ENCODE data around the gene MAPK4. TPM values are rescaled to one million over a fixed set of nuclear protein-coding genes. Genes with fewer than 3 reads are reported as not detected.
"Not testable (repeated sequence)": the region's sequence is repeated elsewhere in the genome, so short reads cannot be mapped to it uniquely, and the experiment has no call there.

The MAPK4 gene
- total RNA-seq, 1 experiment from 2014 or later: not detected

DNA sequence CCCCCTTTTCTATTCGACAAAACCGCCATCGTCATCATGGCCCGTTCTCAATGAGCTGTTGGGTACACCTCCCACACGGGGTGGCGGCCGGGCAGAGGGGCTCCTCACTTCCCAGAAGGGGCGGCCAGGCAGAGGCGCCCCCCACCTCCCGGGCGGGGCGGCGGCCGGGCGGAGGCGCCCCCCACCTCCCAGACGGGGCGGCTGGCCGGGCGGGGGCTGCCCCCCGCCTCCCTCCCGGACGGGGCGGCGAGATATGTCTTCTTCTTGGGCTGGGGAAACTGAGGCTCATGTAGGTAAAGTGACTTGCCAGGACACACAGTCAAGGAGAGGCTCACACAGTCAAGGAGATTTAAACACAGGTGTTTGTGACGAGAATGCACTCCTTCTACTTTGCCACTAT is 49.3 kb downstream of the MAPK4 start:
- DNase-seq, H3K4me3 ChIP-seq, H3K36me3 ChIP-seq, H3K9me3 ChIP-seq, H3K27me3 ChIP-seq: not testable (repeated sequence)

GRCh38 chr18:50610349-50610748 is 50.5 kb downstream of the MAPK4 start:
- no peaks in the 10 kb centered on the region for H3K36me3 ChIP-seq
- DNase-seq: no peak
- 0 out of 2 replicates have a peak, but pooled peaks cover 6% of the 10 kb centered on the region for H3K27me3 ChIP-seq

DNA sequence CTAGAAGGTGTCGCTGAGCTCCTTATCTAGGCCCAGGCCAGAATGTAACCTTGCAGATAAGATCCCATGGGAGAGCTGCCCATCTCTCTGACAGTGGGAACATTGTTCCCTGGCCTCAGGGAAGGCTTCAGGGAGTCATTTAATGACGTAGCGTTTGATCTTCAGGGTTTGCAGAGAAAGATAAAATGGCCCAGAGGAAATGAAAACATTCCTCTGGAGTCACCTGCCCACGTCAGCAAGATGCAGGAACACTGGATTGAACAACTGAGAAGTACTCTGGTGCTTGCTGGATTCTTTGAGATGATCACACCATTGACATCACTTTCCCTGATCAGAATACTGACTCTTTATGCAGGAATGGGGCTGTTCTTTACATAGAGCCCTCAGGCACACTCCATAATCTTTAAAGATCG is 51.6 kb downstream of the MAPK4 start:
- Histone ChIP-seq H3K9me3 (no peaks in the 10 kb centered on the region; the same call in 1 of the 2 replicates), H3K4me3 (no peak overlapping the region), H3K36me3 (no peaks in the 10 kb centered on the region), H3K27me3 (0 out of 2 replicates have a peak, but pooled peaks cover 9% of the 10 kb centered on the region)
- no peak for DNase-seq

More at GRCh38 chr18:50610349-50610748, 50.5 kb downstream of the MAPK4 start:
- Histone ChIP-seq H3K4me3 (no peak overlapping the region), H3K9me3 (no peaks in the 10 kb centered on the region; the same call in 1 of the 2 replicates)

DNA sequence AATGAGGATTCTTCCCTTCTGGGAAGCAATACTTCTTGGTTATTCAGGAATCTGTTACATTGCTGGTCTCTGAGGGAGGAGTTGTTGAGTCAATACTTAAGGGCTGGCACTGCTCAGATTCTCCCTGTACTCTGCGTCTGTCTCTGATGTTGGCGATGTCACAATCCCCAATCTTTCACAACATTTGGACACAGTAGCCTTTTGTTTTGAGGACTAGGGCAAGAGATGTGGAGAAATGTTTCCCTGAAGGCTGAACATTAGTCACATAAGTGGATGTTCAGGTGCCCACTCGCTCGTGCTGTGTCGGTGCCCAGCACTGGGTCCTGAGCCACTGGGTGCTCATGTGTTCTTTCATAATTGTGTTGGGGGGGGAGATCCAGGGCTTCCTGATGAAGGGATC is 55.0 kb downstream of the MAPK4 start:
- no peaks in the 10 kb centered on the region for H3K36me3 ChIP-seq
- H3K9me3 ChIP-seq: no peaks in the 10 kb centered on the region; the same call in 1 of the 2 replicates
- H3K4me3 ChIP-seq: no peak overlapping the region
- peaks cover 12% of the 10 kb centered on the region; the same call in 1 of the 2 replicates for H3K27me3 ChIP-seq
- no peak for DNase-seq

DNA sequence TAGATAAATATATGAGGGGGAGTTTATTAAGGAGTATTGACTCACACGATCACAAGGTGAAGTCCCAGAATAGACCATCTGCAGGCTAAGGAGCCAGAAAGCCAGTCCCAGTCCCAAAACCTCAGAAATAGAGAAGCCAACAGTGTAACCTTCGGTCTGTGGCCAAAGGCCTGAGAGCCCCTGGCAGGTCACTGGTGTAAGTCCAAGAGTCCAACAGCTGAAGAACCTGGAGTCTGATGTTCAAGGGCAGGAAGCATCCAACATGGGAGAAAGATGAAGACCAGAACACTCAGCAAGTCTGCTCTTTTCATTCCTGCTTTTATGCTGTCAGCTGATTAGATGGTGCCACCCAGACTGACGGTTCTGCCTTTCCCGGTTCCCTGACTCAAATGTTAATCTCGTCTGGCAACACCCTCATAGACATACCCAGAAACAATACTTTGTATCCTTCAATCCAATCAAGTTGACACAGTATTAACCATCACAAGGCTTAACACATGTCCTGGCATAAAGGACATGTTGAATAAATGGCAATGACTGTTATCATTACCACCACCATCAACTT is 56.7 kb downstream of the MAPK4 start:
- Histone ChIP-seq H3K4me3 (no peak overlapping the region), H3K36me3 (no peaks in the 10 kb centered on the region), H3K9me3 (no peaks in the 10 kb centered on the region; the same call in 1 of the 2 replicates), H3K27me3 (peaks cover 12% of the 10 kb centered on the region; the same call in 1 of the 2 replicates)
- DNase-seq: no peak

GRCh38 chr18:50619861-50620275 is 60.0 kb downstream of the MAPK4 start:
- no peak overlapping the region for H3K4me3 ChIP-seq
- H3K9me3 ChIP-seq: no peaks in the 10 kb centered on the region
- peaks cover 9% of the 10 kb centered on the region; the same call in 1 of the 2 replicates for H3K27me3 ChIP-seq
- no peaks in the 10 kb centered on the region for H3K36me3 ChIP-seq
- peak; percentile 46 for DNase-seq

- Histone ChIP-seq H3K36me3 (no peaks in the 10 kb centered on the region), H3K27me3 (peaks cover 6% of the 10 kb centered on the region; the same call in 1 of the 2 replicates), H3K9me3 (no peaks in the 10 kb centered on the region), H3K4me3 (no peak overlapping the region)
- no peak for DNase-seq
Measured at GRCh38 chr18:50620319-50620718, 60.4 kb downstream of the MAPK4 start.

DNA sequence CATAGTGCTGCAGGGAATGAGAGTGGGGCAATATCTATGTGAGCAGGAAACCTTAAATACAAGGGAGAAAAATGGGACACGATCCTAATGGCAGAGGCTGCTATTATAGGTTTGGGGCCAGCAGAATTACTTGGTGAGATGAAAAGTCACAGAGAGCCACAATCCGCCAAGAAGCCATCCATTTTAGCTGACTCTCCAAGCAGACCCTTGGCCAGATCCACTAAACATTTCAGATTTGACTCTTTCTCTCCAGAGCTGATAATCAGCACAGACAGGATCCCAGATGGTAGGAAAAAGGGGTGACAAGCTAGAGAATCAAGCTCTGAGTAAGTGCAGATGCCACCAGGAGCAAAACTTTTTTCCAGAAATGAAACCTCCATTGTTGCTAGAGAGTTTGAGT is 61.5 kb downstream of the MAPK4 start:
- H3K27me3 ChIP-seq: peaks cover 3% of the 10 kb centered on the region; the same call in 1 of the 2 replicates
- no peak for DNase-seq
- no peak overlapping the region for H3K4me3 ChIP-seq
- H3K36me3 ChIP-seq: no peaks in the 10 kb centered on the region
- no peaks in the 10 kb centered on the region for H3K9me3 ChIP-seq

- Histone ChIP-seq H3K9me3 (no peaks in the 10 kb centered on the region), H3K4me3 (no peak overlapping the region), H3K36me3 (no peaks in the 10 kb centered on the region), H3K27me3 (peaks cover 2% of the 10 kb centered on the region; the same call in 1 of the 2 replicates)
- no peak for DNase-seq
Measured at GRCh38 chr18:50622320-50622719, 62.4 kb downstream of the MAPK4 start.

GRCh38 chr18:50622865-50623393 is 63.0 kb downstream of the MAPK4 start:
- H3K9me3 ChIP-seq: no peaks in the 10 kb centered on the region
- DNase-seq: no peak
- no peak overlapping the region for H3K4me3 ChIP-seq
- H3K36me3 ChIP-seq: no peaks in the 10 kb centered on the region
- H3K27me3 ChIP-seq: no peaks in the 10 kb centered on the region

DNA sequence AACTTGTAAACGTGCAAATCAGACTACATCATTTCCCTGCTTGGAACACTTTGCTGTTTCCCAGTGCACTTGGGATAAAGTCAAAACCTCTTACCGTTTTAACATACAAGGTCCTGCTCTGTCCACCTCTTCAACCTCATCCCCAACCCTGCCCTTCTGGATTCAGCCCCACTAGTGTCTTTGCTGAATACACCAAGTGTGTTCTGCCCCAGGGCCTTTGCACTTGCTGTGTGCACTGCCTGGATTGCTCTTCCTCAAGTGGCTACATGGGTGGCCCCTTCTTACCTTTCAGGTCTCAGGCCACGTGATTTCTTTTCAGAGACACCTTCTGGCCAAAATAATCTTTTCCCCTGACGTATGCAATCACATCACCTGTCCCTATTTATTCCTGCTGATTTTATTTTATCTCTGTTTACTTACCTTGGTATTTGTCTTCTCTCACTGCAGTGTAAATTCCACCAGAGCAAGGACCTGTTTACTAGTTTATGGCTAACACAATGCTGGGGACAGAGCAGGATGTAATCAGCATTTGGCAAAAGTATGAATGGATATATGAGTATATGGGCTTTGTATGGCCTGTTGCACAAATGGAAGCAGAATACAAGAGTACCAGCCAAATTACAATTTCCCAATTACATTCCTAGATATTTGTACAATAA is 63.9 kb downstream of the MAPK4 start:
- no peaks in the 10 kb centered on the region for H3K9me3 ChIP-seq
- DNase-seq: no peak

DNA sequence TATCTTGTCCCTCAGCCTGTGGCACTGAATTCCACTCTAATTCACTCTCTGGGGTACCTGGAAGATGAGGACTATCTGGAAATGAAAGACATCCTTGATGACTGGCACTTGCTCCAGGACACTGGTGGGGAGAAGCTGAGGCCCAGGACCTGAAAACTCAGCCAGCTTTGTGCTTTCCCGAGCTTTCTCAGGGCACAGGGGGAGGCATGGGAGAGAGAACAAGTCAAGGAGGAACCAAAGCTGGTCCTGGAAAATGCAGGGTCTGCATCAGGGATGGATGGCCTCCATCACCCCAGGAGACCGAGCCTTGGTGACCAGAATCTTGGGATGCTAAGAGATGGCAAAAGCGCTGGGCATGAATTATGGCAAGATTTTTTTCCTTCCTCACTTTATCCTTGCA is 65.1 kb downstream of the MAPK4 start:
- H3K4me3 ChIP-seq: no peak overlapping the region
- DNase-seq: no peak
- H3K36me3 ChIP-seq: no peaks in the 10 kb centered on the region
- H3K27me3 ChIP-seq: no peaks in the 10 kb centered on the region
- H3K9me3 ChIP-seq: no peaks in the 10 kb centered on the region

More for the DNA sequence above, 63.9 kb downstream of the MAPK4 start:
- no peak overlapping the region for H3K4me3 ChIP-seq
- H3K27me3 ChIP-seq: no peaks in the 10 kb centered on the region
- H3K36me3 ChIP-seq: no peaks in the 10 kb centered on the region

GRCh38 chr18:50626317-50626716 is 66.4 kb downstream of the MAPK4 start:
- DNase-seq: no peak
- Histone ChIP-seq H3K36me3 (no peaks in the 10 kb centered on the region), H3K27me3 (no peaks in the 10 kb centered on the region), H3K4me3 (no peak overlapping the region), H3K9me3 (no peaks in the 10 kb centered on the region)

DNA sequence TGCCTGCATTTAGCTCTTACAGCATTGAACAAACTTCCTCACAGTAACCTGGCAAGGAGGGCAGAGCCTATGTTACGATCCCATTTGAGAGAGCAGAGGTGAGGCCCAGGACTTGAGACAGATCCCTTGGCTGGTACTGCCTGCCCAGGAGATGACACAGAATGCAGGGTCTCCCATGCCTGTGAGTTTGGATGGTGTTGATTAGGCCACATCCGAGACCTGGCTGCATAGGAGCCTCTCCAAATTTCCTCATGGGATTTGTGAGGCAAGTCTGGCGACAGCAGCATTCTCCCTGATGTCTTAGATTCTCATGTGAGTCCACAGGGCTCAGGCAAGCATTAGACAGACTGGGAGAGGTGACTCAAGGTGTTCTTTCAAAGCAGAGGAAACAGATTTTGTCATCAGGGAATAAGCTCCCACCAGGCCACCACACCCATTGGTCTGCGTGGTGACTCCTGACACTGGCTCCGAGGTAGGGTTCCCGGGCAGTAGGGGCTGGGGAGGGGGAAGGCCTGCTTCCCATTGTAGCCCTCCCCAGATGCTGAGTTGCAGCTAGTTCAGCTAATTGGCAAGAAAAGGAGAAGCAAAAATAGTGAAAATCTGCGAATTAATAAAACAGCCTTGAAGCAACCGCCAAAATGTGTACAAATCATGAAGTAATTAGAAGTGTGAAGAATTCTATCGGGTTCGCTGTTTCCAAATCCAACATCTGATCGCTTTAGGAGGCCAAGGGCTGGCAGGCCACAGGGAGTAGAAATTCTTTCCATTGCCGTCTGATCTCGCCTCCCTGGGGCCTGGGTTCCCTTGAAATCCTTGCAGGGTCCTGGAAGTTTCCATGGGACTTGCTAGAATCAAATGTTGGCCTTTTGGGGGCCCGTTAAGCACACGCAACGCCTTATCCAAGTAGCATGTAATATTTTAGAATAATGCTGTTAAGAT is 68.0 kb downstream of the MAPK4 start:
- no peaks in the 10 kb centered on the region for H3K9me3 ChIP-seq
- DNase-seq: no peak
- H3K27me3 ChIP-seq: no peaks in the 10 kb centered on the region
- no peak overlapping the region for H3K4me3 ChIP-seq
- H3K36me3 ChIP-seq: no peaks in the 10 kb centered on the region

- no peak for DNase-seq
- H3K27me3 ChIP-seq: no peaks in the 10 kb centered on the region
- H3K9me3 ChIP-seq: no peaks in the 10 kb centered on the region
- H3K36me3 ChIP-seq: no peaks in the 10 kb centered on the region
- no peak overlapping the region for H3K4me3 ChIP-seq
Measured at GRCh38 chr18:50628533-50628905, 68.6 kb downstream of the MAPK4 start.

DNA sequence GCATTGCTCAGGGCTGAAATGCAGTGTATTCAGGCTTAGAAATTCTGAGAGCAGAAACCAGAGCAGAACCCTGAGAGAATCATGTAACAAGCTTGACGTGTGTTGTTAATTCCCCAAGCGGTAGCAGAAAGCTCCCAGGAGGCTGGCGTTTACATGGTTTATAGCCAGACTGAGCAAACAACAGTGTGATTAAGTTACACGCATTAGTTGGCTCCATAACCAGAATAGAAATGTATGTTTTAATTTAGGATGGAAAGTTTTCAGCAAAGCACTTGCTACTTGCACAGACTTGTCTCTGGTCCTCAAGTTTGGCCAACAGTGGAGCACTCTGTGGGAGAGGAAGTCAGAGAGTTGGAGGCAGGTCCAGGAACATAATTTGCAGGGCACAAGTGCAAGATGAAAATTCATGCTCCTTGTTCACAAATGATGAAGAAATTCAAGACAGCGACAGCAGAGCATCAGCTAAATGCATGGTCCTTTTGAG is 69.3 kb downstream of the MAPK4 start:
- no peaks in the 10 kb centered on the region for H3K9me3 ChIP-seq
- peak; percentile 43 for DNase-seq
- H3K27me3 ChIP-seq: no peaks in the 10 kb centered on the region
- H3K4me3 ChIP-seq: no peak overlapping the region
- H3K36me3 ChIP-seq: no peaks in the 10 kb centered on the region

- no peaks in the 10 kb centered on the region for H3K9me3 ChIP-seq
Measured at GRCh38 chr18:50630895-50631294, 71.0 kb downstream of the MAPK4 start.

More at GRCh38 chr18:50630895-50631294, 71.0 kb downstream of the MAPK4 start:
- Histone ChIP-seq H3K36me3 (no peaks in the 10 kb centered on the region), H3K27me3 (no peaks in the 10 kb centered on the region), H3K4me3 (no peak overlapping the region)
- no peak for DNase-seq

Data from MG63 (cell line).